GM12873 (cell line): Measurements from ENCODE around the gene TMEM107.
A peak's percentile ranks its signal among the peaks of the same experiment; 100 is the strongest.

Experiments
- TF ChIP-seq, protein P1 (sequence below): IDR thresholded peaks from 2 replicates; pipeline ENCODE4 v1.5.1; 2012; ENCODE audit warnings: low read depth, mild to moderate bottlenecking, moderate library complexity, low read length, control low read depth; ENCODE audit not compliant: insufficient read depth; ENCODE audit errors: missing control alignments

Gene TMEM107

DNA sequence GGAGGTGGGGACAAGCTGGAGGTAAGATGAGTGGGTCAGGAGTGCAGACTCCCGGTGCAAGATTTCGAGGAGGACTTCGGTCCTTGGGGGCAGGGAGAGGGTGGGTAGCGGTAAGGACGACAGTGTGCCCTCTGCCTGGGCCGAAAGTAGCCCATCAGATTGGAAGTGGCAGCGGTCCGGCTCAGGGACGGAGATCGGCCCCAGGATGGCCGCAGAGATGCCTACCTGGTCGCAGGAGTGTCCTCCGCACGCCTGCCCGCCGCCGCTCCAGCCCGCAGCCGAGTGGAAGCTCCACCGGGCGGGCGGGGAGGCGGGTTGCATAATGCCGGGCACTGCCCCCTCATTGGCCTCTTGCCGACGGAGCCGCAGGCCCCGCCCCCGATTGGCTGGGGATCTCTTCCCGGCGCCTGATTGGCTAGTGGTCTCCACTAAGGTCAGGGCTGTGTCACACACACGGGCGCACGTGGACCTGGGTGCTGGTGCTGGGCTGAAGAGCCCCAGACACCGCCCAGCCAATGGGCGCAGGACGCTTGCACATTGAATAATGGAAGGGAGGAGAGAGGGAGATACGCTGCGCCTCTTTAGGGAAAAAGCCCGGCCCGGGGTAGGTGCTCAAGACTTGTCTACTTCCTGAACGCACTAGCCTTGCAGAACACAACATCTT, 23.9 kb downstream of the TMEM107 start, which contains the start of gene PER1:
TSS of gene PER1 (minus strand) at position 293 of the 664 bp plus-strand sequence. CDS start 1,698 bp downstream, outside the sequence.
- TF ChIP-seq, protein P1, sequence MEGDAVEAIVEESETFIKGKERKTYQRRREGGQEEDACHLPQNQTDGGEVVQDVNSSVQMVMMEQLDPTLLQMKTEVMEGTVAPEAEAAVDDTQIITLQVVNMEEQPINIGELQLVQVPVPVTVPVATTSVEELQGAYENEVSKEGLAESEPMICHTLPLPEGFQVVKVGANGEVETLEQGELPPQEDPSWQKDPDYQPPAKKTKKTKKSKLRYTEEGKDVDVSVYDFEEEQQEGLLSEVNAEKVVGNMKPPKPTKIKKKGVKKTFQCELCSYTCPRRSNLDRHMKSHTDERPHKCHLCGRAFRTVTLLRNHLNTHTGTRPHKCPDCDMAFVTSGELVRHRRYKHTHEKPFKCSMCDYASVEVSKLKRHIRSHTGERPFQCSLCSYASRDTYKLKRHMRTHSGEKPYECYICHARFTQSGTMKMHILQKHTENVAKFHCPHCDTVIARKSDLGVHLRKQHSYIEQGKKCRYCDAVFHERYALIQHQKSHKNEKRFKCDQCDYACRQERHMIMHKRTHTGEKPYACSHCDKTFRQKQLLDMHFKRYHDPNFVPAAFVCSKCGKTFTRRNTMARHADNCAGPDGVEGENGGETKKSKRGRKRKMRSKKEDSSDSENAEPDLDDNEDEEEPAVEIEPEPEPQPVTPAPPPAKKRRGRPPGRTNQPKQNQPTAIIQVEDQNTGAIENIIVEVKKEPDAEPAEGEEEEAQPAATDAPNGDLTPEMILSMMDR: no peak

DNA sequence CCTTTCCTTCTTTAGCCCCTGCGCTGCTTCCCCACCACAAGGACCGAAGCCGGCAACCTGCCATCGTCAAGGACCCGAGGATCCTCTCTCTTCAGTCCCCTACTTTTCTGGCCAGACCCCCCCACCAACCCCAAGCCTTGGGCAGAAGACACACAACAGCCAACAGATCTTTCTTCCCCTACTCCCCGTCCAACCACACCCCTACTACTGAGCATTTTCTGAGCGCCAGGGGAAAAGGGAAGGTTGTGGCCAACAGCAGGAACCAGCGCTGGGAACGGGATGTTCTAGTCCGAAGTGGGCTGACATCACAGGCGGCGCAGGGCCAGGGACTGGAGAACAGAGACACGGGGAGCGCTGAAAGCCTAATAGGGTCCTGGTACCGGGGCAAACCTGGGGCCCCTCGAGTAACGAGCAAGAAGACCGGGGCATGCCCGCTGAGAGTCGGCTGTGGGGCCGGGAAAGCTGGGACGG, 24.5 kb downstream of the TMEM107 start:
- TF ChIP-seq, protein P1: no peak

DNA sequence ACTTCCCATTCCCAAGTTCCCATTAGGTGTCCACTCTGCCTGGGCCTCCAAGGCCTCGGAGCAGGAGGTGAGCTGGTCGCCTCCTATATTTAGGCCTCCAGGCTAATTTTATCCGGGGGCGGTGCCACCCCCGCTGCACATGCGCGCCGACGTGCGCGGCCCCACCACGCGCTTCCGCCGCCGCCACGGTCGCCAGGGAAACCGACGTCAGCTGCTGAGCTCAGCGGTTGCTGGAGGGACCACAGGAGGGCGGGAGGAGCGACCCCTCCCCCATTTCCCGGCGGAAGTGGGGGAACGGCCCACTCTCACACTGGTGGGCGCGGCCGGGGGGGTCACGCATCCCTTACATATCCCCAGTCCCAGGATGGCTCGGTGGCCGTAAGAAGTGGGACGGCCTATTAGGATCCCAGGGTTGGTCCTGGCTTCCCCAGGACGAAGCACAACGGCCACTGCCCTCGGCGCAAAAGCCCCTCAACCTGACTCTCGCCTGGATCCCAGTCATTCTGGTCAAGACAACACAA, 25.0 kb downstream of the TMEM107 start:
- TF ChIP-seq, protein P1: peak; percentile 4

DNA sequence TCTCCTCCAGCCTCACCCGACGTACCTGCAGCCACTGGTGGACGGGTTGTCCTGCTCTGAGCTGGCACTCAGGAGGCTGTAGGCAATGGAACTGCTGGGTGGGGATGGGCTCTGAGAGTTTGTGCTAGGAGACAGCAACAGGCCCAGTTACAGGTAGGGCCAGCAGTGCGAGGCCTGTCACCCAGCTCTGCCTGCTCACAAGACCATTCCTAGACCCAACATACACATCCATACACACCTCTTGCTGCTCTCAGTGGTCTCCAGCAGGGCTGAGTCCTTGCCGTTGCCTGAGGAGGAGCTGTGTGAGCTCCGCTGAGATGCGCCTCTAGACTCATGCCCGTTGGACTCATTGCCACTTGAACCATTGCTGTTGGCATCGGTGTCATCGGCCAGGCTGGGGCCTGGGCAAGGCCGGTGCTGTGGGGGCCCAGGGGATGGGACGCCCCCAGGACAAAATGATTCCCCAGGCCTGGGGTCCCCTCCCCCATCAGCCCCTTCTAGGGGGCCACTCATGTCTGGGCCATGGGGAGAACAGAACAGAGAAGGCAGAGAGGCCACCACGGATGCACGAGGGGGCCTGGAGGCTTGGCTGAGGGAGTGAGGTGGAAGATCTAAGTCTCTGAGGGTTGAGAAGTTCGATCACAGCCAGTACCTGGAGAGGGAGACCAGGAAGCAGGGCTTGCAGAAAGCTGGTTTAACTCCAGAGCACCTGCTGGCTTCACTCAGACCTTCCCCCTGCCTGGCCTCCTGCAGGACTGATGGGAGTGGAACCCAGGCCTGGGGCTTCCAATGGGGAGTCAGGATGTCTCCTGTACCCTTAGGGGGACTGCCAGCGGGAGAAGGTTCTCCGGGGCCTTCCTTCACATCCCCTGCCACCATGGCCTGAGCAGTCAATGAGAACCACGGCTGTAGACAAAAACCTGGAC, 25.7 kb downstream of the TMEM107 start:
- TF ChIP-seq, protein P1: no peak

DNA sequence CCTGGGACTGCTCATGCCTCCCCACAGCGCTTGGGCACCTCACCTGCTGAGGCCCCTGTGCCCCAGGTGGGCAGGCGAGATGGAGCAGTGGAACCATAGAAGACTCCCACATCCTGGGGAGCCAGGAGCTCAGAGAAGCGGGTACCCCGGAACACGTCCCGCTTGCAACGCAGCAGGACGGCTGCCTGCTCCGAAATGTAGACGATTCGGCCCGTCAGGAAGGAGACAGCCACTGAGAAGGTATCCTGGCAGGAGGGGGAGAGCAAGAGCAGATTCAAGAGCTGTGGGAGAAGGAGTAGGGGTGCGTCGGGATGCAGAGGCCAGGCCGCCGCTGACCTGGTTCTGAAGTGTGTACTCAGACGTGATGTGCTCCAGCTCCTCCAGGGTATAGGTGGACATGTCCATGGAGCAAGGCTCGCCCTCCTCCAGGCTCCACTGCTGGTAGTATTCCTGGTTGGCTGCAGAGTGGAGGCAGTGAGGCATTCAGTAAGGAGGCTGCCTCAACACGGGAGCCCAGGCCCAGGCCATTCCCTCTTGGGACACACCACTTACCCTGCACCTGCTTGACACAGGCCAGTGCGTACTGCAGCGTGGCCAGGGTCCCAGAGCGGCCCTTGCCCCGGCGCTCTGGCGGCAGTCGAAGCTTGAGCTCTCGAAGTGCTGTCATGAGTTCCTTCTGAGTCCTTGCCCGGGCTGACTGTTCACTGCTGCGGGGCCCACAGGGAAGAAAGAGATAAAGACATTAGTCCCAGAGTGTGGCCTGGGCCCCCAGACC, 26.6 kb downstream of the TMEM107 start:
- TF ChIP-seq, protein P1: no peak

DNA sequence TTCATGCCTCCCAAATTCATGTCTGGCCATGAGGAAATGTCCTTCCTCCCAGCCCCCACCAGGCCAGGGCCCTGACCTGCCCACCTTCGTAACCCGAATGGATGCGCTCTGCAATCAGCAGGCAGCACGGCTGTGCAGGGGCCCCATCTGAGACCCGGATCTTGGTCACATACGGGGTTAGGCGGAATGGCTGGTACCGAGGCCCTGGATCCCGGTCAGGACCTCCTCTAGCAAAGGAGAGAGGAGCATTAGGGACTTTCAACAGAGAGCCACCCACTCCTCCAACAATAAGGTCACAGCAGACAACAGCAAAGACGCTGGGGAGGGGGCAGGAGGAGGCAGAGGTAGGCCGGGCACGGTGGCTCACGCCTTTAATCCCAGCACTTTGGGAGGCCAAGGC, 27.6 kb downstream of the TMEM107 start:
- TF ChIP-seq, protein P1: no peak
